GM12873 (cell line): Measurements from ENCODE around the gene TMEFF2.

Experiments
- CTCF ChIP-seq: IDR thresholded peaks from 2 replicates; pipeline ENCODE4 v1.5.1; 2012; ENCODE audit warnings: low read depth, mild to moderate bottlenecking, moderate library complexity, low read length, control low read depth; ENCODE audit not compliant: insufficient read depth; ENCODE audit errors: missing control alignments

Gene TMEFF2

GRCh38 chr2:191941376-191941929 is 253.3 kb downstream of the TMEFF2 start:
- TF ChIP-seq CTCF = no peak

GRCh38 chr2:191938779-191939178 is 256.0 kb downstream of the TMEFF2 start:
- no peak for TF ChIP-seq CTCF

- no peak for TF ChIP-seq CTCF
These were observed 257.8 kb downstream of the TMEFF2 start for GRCh38 chr2:191936882-191937405.

- TF ChIP-seq CTCF = no peak
These were observed 259.5 kb downstream of the TMEFF2 start for GRCh38 chr2:191935247-191935646.

GRCh38 chr2:191933307-191934105 is 261.2 kb downstream of the TMEFF2 start:
- TF ChIP-seq CTCF = no peak

- no peak for TF ChIP-seq CTCF
These were observed 262.4 kb downstream of the TMEFF2 start for GRCh38 chr2:191932286-191932685.

- TF ChIP-seq CTCF = no peak
These were observed 263.4 kb downstream of the TMEFF2 start for GRCh38 chr2:191931329-191931728.
